Suprapubic skin (tissue), 4 donors: ENCODE data around the gene SPATA6.

ENCODE experiments used
- CTCF ChIP-seq, 2 donors: fragments of 200-600 bp in 1 of 2; fragments of 450-650 bp in 1 of 2; sonication (generic) in 1 of 2; IDR thresholded peaks; one replicate each; pipeline ENCODE4 v1.5.1; 2016 to 2019; ENCODE audit warnings: antibody characterized with exemption in 2 of 2, mild to moderate bottlenecking in 1 of 2, moderate library complexity in 1 of 2
- EP300 ChIP-seq: sonication (generic); formaldehyde crosslinking; IDR thresholded peaks from one replicate; pipeline ENCODE4 v1.6.1; 2017; ENCODE audit warnings: antibody characterized with exemption
- POLR2A ChIP-seq, 2 donors: fragments of 450-650 bp; IDR thresholded peaks; one replicate each; pipeline ENCODE4 v1.6.1; 2017; ENCODE audit warnings: antibody characterized with exemption in 2 of 2, mild to moderate bottlenecking in 2 of 2, moderate library complexity in 2 of 2
- POLR2AphosphoS5 ChIP-seq, 3 donors: sonication (generic); formaldehyde crosslinking; IDR thresholded peaks; one replicate each; pipeline ENCODE4 v1.6.1; 2017; ENCODE audit warnings: antibody characterized with exemption in 3 of 3

DNA sequence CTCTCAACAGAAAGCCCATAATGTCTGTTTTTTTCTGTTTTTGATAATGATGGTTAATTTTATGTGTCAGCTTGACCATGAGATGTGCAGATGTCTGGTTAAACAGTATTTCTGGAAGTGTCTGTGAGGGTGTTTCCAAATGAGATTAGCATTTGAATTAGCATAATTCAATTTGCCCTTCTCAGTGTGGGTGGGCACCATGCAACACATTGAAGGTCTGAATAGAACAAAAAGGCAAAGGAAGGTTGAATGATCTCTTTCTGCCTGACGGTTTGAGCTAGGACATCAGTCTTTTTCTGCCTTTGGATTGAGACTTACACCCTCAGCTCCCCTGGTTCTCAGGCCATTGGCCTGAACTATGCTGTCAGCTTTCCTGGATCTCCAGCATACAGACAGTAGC, 34.9 kb upstream of the SPATA6 start:
- no peak for TF ChIP-seq CTCF (IDR thresholded peaks at IDR 0.05)
- no peak for TF ChIP-seq POLR2A (IDR thresholded peaks at IDR 0.05)
- TF ChIP-seq POLR2AphosphoS5 (IDR thresholded peaks at IDR 0.05), result no peak
- TF ChIP-seq EP300, result no peak
